Cardiac fibroblast (primary cell): Measurements from ENCODE around the gene OR2T1.

ENCODE experiments used
- DNase-seq, 2 donors: peaks; one replicate each; pipeline versions ENCODE4 v3.0.0 to v3.0.0-alpha.2; 2010; ENCODE audit warnings: low read depth in 2 of 2
- H3K4me3 ChIP-seq, 2 donors: replicated peaks in 1 of 2; 1 replicate in 1 of 2; 2 replicates in 1 of 2; pipeline ENCODE4 v1.5.1; 2011; ENCODE audit warnings: low read depth in 2 of 2, low read length in 2 of 2, mild to moderate bottlenecking in 2 of 2, moderate library complexity in 1 of 2
- CTCF ChIP-seq: IDR thresholded peaks from one replicate; pipeline ENCODE4 v1.5.1; 2011; ENCODE audit warnings: low read depth, mild to moderate bottlenecking, low read length, inconsistent platforms

Gene OR2T1

DNA sequence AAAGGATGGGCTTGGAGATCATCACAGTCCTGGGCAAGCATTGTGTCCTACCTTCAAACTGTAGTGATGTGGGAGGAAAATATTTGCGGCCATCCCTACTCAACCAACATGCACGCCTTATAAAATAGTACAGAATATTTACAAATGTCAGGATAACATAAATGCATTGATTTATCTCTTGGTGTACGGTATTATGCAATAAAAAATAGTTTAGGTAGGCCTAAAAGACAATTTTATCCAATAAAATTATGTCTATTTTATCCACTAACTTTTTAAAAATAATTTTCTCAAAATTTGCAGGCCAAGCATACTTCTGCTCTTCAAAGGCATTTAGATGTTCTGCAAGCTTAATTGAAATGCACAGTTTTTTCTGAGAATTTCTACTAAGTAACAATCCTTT, at the start of gene OR2T1:
Gene OR2T1 (plus strand): TSS at position 301 of the 400 bp plus-strand sequence. CDS start 3,100 bp downstream, outside the sequence.
- DNase-seq: no peak
- no peak for TF ChIP-seq CTCF
- H3K4me3 ChIP-seq: no peak within 1 kb of the TSS

DNA sequence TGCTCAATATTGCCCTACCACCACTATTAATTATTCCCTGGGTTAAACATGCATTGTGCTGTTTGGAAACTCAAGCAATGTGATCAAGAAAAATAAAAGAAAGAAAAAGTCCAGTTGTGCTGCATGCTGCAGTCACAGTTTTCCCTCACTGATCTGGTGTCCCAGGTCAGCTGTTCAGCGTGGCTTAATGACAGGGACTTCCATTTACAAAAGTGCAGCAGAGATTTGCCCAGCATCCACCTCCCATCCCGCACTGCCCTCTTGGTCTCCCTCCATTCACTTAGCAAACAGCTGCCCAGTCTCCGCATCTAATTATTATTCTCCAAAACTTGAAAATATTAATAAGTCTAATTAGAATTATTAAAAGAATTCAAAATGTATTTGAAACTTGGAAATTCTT, 43.4 kb upstream of the OR2T1 start:
- no peak for TF ChIP-seq CTCF
- H3K4me3 ChIP-seq: no peak overlapping the region
- no peak for DNase-seq

- no peak for DNase-seq
- no peak within 1 kb of the TSS for H3K4me3 ChIP-seq
- no peak for TF ChIP-seq CTCF
Observed at GRCh38 chr1:248361121-248361715, 41.6 kb upstream of the OR2T1 start, which contains the start of gene OR2T4. TSS of gene OR2T4 (plus strand) at chr1:248361665. CDS start at chr1:248361665, 0 bp downstream.

DNA sequence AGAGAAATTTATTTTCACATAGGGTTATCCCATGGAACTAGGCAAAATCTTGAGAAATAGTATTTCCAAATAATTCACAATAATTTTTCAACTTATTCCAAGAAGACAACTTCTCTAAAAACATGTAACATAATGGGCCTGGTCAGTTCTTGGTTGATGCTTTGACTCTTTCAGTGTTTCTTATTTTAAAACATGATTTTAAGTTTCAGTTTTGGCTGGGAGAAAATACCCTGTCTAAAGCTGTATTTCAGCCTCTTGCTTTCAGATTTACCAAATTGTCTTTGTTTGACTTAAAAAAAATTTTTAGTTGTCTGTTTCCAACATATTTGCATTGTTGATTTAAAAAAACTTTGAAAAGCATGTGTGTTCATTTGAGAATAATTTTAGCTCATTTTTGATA, 36.2 kb upstream of the OR2T1 start:
- TF ChIP-seq CTCF: no peak
- H3K4me3 ChIP-seq: no peak overlapping the region
- no peak for DNase-seq

- no peak for DNase-seq
- TF ChIP-seq CTCF: no peak
- H3K4me3 ChIP-seq: no peak overlapping the region
Observed at GRCh38 chr1:248372394-248372793, 30.5 kb upstream of the OR2T1 start.

DNA sequence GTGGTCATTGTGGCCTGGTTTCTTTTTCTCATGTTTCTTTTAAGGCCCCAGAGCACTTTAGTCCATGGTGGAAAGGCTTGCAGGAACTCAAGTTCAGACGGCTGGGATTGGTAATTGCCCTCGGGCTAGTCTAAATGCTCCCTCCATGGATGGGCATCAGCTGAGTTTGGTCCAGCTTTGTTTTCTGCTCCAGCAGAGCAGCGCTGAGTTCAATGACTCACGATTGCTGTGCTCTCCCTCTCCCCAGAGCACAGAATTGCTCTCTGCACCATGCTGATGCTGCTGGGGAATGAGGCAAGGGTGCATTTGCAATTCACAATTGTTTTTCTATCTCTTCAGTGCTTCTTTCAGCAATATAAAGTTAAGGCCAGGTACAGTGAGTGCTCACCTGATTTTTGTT, 29.1 kb upstream of the OR2T1 start:
- no peak overlapping the region for H3K4me3 ChIP-seq
- TF ChIP-seq CTCF: no peak
- no peak for DNase-seq

DNA sequence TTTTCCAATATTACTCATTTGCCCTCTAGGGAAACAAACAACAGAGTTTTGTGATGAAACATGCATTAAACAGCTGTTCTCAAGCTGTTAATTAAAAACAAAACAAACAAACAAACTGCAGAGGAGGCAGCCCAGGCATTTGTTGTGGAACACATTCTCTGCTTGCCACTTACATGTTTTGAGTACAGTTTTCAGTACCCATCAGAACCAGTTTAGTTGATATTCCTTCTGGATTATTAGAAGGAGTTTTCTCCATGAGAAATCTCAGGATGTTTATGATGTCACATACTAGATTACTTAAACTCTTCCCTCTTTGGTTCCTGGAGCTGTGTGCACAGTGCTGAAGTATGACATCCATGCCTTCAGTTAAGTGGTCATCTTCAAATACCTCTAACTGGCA, 27.4 kb upstream of the OR2T1 start, which contains the start of gene OR2T6:
Gene OR2T6 (plus strand): TSS at position 301 of the 400 bp plus-strand sequence. CDS start 11,863 bp downstream, outside the sequence.
- DNase-seq: no peak
- no peak within 1 kb of the TSS for H3K4me3 ChIP-seq
- TF ChIP-seq CTCF: no peak
